ENCODE results near the gene CNOT1.

GRCh38 chr16:58577141-58577540 is 52.5 kb downstream of the CNOT1 start:
- TF ChIP-seq CTCF (IDR thresholded peaks at IDR 0.05) (no peak), POLR2A (IDR thresholded peaks at IDR 0.05) (no peak)

All from right lobe of liver (tissue), 4 donors.